K562 (cell line): ENCODE results near the gene APOBEC3A. TPM values are rescaled to one million over a fixed set of nuclear protein-coding genes. Genes with fewer than 3 reads are reported as not detected.

ENCODE experiments used
- ATAC-seq: fragments of 200-7000 bp; cut with Tn5 transposase; 3 replicates; pipeline ENCODE4 v1.9.1; 2020; ENCODE audit warnings: moderate library complexity
- BruUV-seq: library from RNA; stranded (reverse); fragments of 400-500 nt; replicated peaks from 2 replicates; lab custom pipeline; 2021; lab: Mats Ljungman, UMichigan
- CTCF ChIA-PET: fragments of 300-600 bp; formaldehyde crosslinking; extraction: SDS; loops from one replicate; lab custom pipeline; 2021; ENCODE audit warnings: low intra/inter-chr PET ratio; lab: Yijun Ruan, JAX
- POLR2A ChIA-PET: fragments of 300-600, 350-650 bp; sonication (Branson Sonifier 250); formaldehyde crosslinking; extraction: SDS; loops from one replicate; lab custom pipeline; 2021; ENCODE audit warnings: antibody characterized with exemption, inconsistent platforms; lab: Yijun Ruan, JAX
- DNase-seq, 4 experiments: peaks; one replicate each; pipeline versions ENCODE4 v3.0.0 to v3.0.0-alpha.2; 2011 to 2018; ENCODE audit warnings: low spot score in 3 of 4, mixed read lengths in 3 of 4; ENCODE audit errors: extremely low read depth in 1 of 4
- FAIRE-seq: peaks from 2 replicates; lab custom pipeline; 2011; peaks lifted over from hg19 to GRCh38; lab: Jason Lieb, UNC
- H2AFZ ChIP-seq: 2 replicates; pipeline ENCODE4 v1.6.0; 2011; ENCODE audit warnings: low read depth, low read length, control low read depth, inconsistent platforms
- H3K27ac ChIP-seq: fragments of 200-600 bp; 3 replicates; pipeline ENCODE4 v1.8.0; 2011; ENCODE audit warnings: low read depth, mild to moderate bottlenecking, control low read depth, inconsistent platforms, low read length, moderate library complexity, mixed read lengths; ENCODE audit errors: extremely low read depth
- H3K27me3 ChIP-seq, 2 experiments: fragments of 300-600 bp in 1 of 2; 2 replicates in 1 of 2; 3 replicates in 1 of 2; pipeline versions ENCODE4 v1.6.0 to v1.8.0; 2011; ENCODE audit warnings: inconsistent platforms in 2 of 2, low read length in 2 of 2, mild to moderate bottlenecking in 1 of 2, mixed read lengths in 1 of 2, moderate library complexity in 1 of 2; ENCODE audit not compliant: control insufficient read depth in 2 of 2, insufficient read depth in 2 of 2
- H3K36me3 ChIP-seq: fragments of 300-600 bp; 3 replicates; pipeline ENCODE4 v1.8.0; 2011; ENCODE audit warnings: mild to moderate bottlenecking, low read length, inconsistent platforms; ENCODE audit not compliant: control insufficient read depth, insufficient read depth
- H3K4me1 ChIP-seq, 2 experiments: fragments of 200-600 bp in 1 of 2; replicated peaks in 1 of 2; 2 replicates in 1 of 2; 3 replicates in 1 of 2; pipeline versions ENCODE4 v1.5.1 to v1.8.0; 2011; ENCODE audit warnings: inconsistent platforms in 2 of 2, low read length in 2 of 2, mild to moderate bottlenecking in 1 of 2, mixed read lengths in 1 of 2, moderate library complexity in 1 of 2; ENCODE audit not compliant: control insufficient read depth in 2 of 2, insufficient read depth in 2 of 2
- H3K4me2 ChIP-seq: 2 replicates; pipeline ENCODE4 v1.6.1; 2011; ENCODE audit warnings: low read length, control low read depth, inconsistent platforms, mixed read lengths; ENCODE audit not compliant: insufficient read depth
- H3K4me3 ChIP-seq: fragments of 200-600 bp; sonication (generic), shearing (Covaris generic); 2 replicates; pipeline ENCODE4 v1.5.1; 2016; ENCODE audit warnings: control low read depth, inconsistent platforms
- H3K79me2 ChIP-seq: fragments of 200-600 bp; 3 replicates; pipeline ENCODE4 v1.8.0; 2011; ENCODE audit warnings: low read length, inconsistent platforms; ENCODE audit not compliant: control insufficient read depth, insufficient read depth
- H3K9ac ChIP-seq, 2 experiments: 2 replicates each; pipeline versions ENCODE4 v1.6.0 to v1.6.1; 2011; ENCODE audit warnings: low read depth in 2 of 2, low read length in 2 of 2, control low read depth in 1 of 2, inconsistent platforms in 1 of 2, mild to moderate bottlenecking in 1 of 2, mixed read lengths in 1 of 2; ENCODE audit not compliant: insufficient read depth in 1 of 2
- H3K9me1 ChIP-seq: one replicate; pipeline ENCODE4 v1.6.0; 2011; ENCODE audit warnings: inconsistent platforms, mild to moderate bottlenecking, low read length, moderate library complexity; ENCODE audit not compliant: control insufficient read depth, insufficient read depth
- H3K9me3 ChIP-seq: replicated peaks from 2 replicates; pipeline ENCODE4 v1.5.1; 2011; ENCODE audit warnings: low read depth, low read length, inconsistent platforms; ENCODE audit not compliant: control insufficient read depth, insufficient read depth
- H4K20me1 ChIP-seq: replicated peaks from 2 replicates; pipeline ENCODE4 v1.6.1; 2011; ENCODE audit warnings: low read length, inconsistent platforms, mixed read lengths; ENCODE audit not compliant: control insufficient read depth, insufficient read depth
- DLX4 ChIP-seq: fragments of 250-450 bp; sonication (Bioruptor Pico); IDR thresholded peaks from 2 replicates; pipeline ENCODE4 v1.6.1; 2021; ENCODE audit warnings: mild to moderate bottlenecking
- EP400 ChIP-seq: fragments of 450-650 bp; IDR thresholded peaks from 2 replicates; pipeline ENCODE4 v1.6.1; 2017; ENCODE audit warnings: antibody characterized with exemption, mild to moderate bottlenecking, moderate library complexity
- GATA2 ChIP-seq: sonication (generic); formaldehyde crosslinking; IDR thresholded peaks from 2 replicates; pipeline ENCODE4 v1.4.0; 2020; ENCODE audit warnings: mild to moderate bottlenecking, missing genetic modification reagents
- PCBP2 ChIP-seq: fragments of 200-400 bp; formaldehyde crosslinking; IDR thresholded peaks from 2 replicates; pipeline ENCODE4 v1.6.1; 2018; ENCODE audit warnings: low read length, low read depth, mild to moderate bottlenecking, moderate library complexity; ENCODE audit not compliant: poor library complexity, severe bottlenecking
- RBM15 ChIP-seq: fragments of 200-400 bp; formaldehyde crosslinking; IDR thresholded peaks from 2 replicates; pipeline ENCODE4 v1.6.1; 2018; ENCODE audit warnings: mild to moderate bottlenecking, low read length, moderate library complexity; ENCODE audit not compliant: insufficient read depth
- RERE ChIP-seq: sonication (generic); formaldehyde crosslinking; IDR thresholded peaks from 2 replicates; pipeline ENCODE4 v1.8.0; 2023; ENCODE audit warnings: missing genetic modification reagents, mild to moderate bottlenecking, borderline replicate concordance
- TEAD1 ChIP-seq, 2 experiments: fragments of 450-650 bp in 1 of 2; sonication (generic) in 1 of 2; formaldehyde crosslinking; IDR thresholded peaks; 2 replicates each; pipeline versions ENCODE4 v1.4.0 to v1.8.0; 2020 to 2022; ENCODE audit warnings: mild to moderate bottlenecking in 2 of 2, missing genetic modification reagents in 1 of 2
- ZNF143 ChIP-seq: sonication (generic); formaldehyde crosslinking; IDR thresholded peaks from 2 replicates; pipeline ENCODE4 v1.9.0; 2022; ENCODE audit warnings: mild to moderate bottlenecking, missing genetic modification reagents
- ZNF224 ChIP-seq: sonication (generic); formaldehyde crosslinking; IDR thresholded peaks from 2 replicates; pipeline ENCODE4 v1.8.0; 2022; ENCODE audit warnings: mild to moderate bottlenecking, missing genetic modification reagents
- WGBS: fragments of 100-300 bp; shearing (Covaris generic); methylation state at CpG from one replicate; pipeline ENCODE4 v1.1.6; 2016; ENCODE audit warnings: low coverage, mixed read lengths; ENCODE audit not compliant: insufficient coverage; ENCODE audit errors: missing lambda C conversion rate; 5-methylcytosine and 5-hydroxymethylcytosine counted together
- in situ Hi-C: fragments of 300-500 bp; cut with MboI; formaldehyde crosslinking; loops from 4 replicates; pipeline ENCODE4 v1.15.0; 2018; ENCODE audit warnings: inconsistent platforms, mixed read lengths
- intact Hi-C: fragments of 100-400 bp; cut with micrococcal nuclease; formaldehyde crosslinking; loops from 2 replicates; pipeline ENCODE4 v1.14.2; 2022
- polyA plus RNA-seq, 8 experiments: library from polyadenylated mRNA; depleted of rRNA in 4 of 8; stranded (reverse) in 5 of 8; unstranded in 3 of 8; fragments of >200 nt; fragmentation: Nextera tagmentation in 2 of 8; fragmentation: Illumina TruSeq in 1 of 8; extraction: Ambion mirVana in 2 of 8; extraction: Trizol in 1 of 8; gene quantifications; 2 replicates each; pipeline versions ENCODE4 v1.2.1 to v1.2.3, GENCODE V29; 2011 to 2014; ENCODE audit warnings: inconsistent platforms in 1 of 8, missing spikeins in 1 of 8
- total RNA-seq, 7 experiments: library from RNA; depleted of rRNA in 6 of 7; stranded (reverse); fragments of >200 nt in 6 of 7; fragmentation: Illumina TruSeq in 2 of 7; extraction: Trizol in 2 of 7; gene quantifications; 2 replicates each; pipeline versions ENCODE4 v1.2.1 to v1.2.3, GENCODE V29; 2011 to 2021; ENCODE audit warnings: low replicate concordance in 1 of 7
- TF ChIP-seq, protein P1 (sequence below): fragments of 250-450 bp; sonication (Bioruptor Pico); IDR thresholded peaks from 2 replicates; pipeline ENCODE4 v1.8.0; 2022; ENCODE audit warnings: inconsistent platforms

Gene APOBEC3A
- total and polyA plus RNA-seq, 9 of the 15 experiments (the other 6 are each of a cell fraction or from before 2014, with no cell fraction given), result 0.04 TPM; not detected in 8

DNA sequence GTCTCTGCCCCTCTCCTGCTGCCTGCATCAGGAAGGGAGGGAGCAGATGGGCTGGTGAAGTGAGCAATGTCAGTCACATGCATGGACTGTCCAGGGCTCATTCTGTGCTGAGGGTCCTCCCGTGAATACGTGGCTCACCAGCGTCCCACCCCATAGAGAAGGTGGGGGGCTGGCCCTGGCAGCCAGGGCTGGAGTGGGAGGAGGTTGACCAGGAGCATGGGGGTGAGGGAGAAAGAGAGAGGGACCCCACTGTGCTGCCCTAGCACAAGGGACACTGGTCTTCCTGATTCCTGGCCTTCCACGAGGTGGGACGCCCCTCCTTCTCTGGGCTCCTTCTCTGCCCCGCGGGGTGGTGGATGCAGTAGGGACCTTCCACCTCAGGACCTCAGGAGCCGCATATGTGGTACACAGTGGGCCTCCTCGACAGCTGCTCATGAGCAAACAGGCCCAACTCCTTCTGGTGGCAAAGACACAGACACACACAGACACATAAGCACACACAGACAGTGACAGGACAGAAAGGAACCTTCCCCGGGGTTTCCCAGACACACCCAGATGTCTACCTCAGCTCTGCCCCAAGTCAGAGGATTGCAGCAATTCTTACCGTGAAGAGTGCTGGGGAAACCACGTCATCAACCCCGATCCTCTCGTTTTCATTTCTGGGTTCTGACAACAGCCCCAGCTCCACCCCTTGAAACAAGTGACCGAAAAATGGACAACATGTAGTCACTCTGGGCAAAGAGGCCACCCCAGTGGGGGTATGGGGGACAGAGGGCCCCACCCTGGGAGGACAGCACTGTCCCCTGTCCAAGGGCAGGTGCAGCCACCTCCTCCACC is 3.6 kb upstream of the APOBEC3A start:
- in situ Hi-C loops, result no loop called here
- no peaks in the 10 kb centered on the region for H3K36me3 ChIP-seq
- H3K9me3 ChIP-seq, result no peaks in the 10 kb centered on the region
- H3K4me3 ChIP-seq, result no peak overlapping the region
- no peak overlapping the region for H3K4me2 ChIP-seq
- H3K9me1 ChIP-seq, result no peaks in the 10 kb centered on the region
- TF ChIP-seq ZNF143 (CRISPR knock-in tag) (no peak), ZNF224 (no peak), RERE (CRISPR knock-in tag) (no peak), DLX4 (CRISPR knock-in tag) (no peak), PCBP2 (no peak), RBM15 (no peak), EP400 (no peak), TEAD1 (CRISPR knock-in tag; IDR thresholded peaks at IDR 0.05) (no peak), GATA2 (no peak)
- TF ChIP-seq, protein P1, sequence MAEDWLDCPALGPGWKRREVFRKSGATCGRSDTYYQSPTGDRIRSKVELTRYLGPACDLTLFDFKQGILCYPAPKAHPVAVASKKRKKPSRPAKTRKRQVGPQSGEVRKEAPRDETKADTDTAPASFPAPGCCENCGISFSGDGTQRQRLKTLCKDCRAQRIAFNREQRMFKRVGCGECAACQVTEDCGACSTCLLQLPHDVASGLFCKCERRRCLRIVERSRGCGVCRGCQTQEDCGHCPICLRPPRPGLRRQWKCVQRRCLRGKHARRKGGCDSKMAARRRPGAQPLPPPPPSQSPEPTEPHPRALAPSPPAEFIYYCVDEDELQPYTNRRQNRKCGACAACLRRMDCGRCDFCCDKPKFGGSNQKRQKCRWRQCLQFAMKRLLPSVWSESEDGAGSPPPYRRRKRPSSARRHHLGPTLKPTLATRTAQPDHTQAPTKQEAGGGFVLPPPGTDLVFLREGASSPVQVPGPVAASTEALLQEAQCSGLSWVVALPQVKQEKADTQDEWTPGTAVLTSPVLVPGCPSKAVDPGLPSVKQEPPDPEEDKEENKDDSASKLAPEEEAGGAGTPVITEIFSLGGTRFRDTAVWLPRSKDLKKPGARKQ (CRISPR knock-in tag), result no peak
- no TSS peak for BruUV-seq
- H3K79me2 ChIP-seq, result no peaks in the 10 kb centered on the region
- WGBS, result 6% methylated on average over 10 of the region's 15 CpGs
- intact Hi-C loops, result no loop called here
- peaks cover 0 to under 1% of the 10 kb centered on the region in 2 experiments; a peak in 1 of 5 replicates for H3K27me3 ChIP-seq
- H3K27ac ChIP-seq, result no peak overlapping the region
- peak; percentile 26 for ATAC-seq
- H3K4me1 ChIP-seq, result peaks cover 5 to 18% of the 10 kb centered on the region in 2 experiments; a peak in 4 of 5 replicates
- no peaks in the 10 kb centered on the region for H4K20me1 ChIP-seq
- DNase-seq, result peak in 1 of 4 experiments; percentile 18
- H2AFZ ChIP-seq, result no peak overlapping the region
- peak overlapping the region in 1 of 2 experiments; percentile 35; a peak in 1 of 4 replicates for H3K9ac ChIP-seq
- no peak for FAIRE-seq
- POLR2A ChIA-PET, result no interaction called here
- CTCF ChIA-PET, result no interaction called here
